SK-N-MC (cell line): ENCODE data around the gene SLC38A1.
"Not testable (repeated sequence)": the region's sequence is repeated elsewhere in the genome, so short reads cannot be mapped to it uniquely, and the experiment has no call there.

Experiments used
- DNase-seq: peaks from one replicate; pipeline ENCODE4 v3.0.0-alpha.2; 2011; ENCODE audit warnings: low read depth, low spot score
- H3K27ac ChIP-seq: fragments of 200-600 bp; sonication (generic); 2 replicates; pipeline ENCODE4 v1.5.1; 2016; ENCODE audit warnings: mixed run types
- H3K36me3 ChIP-seq: fragments of 200-600 bp; sonication (generic); 2 replicates; pipeline ENCODE4 v1.6.1; 2017; ENCODE audit warnings: antibody characterized with exemption, low read length, mixed read lengths; ENCODE audit not compliant: insufficient read depth
- H3K4me3 ChIP-seq: fragments of 200-600 bp; sonication (generic); 2 replicates; pipeline ENCODE4 v1.5.1; 2016
- H3K9ac ChIP-seq: fragments of 200-600 bp; sonication (generic); 2 replicates; pipeline ENCODE4 v1.8.0; 2017; ENCODE audit warnings: mixed run types, mixed read lengths; ENCODE audit not compliant: insufficient read length
- H3K9me3 ChIP-seq: fragments of 200-600 bp; sonication (generic); 2 replicates; pipeline ENCODE4 v1.6.1; 2017; ENCODE audit warnings: low read depth, mild to moderate bottlenecking, antibody characterized with exemption, low read length, moderate library complexity, mixed read lengths
- EZH2 ChIP-seq: fragments of 200-600 bp; sonication (generic); IDR thresholded peaks from one replicate; pipeline ENCODE4 v1.6.1; 2017; ENCODE audit warnings: antibody characterized with exemption
- FOXP2 ChIP-seq: optimal IDR thresholded peaks from 2 replicates; pipeline ENCODE3; 2011; ENCODE audit warnings: mild to moderate bottlenecking, moderate library complexity; ENCODE audit not compliant: insufficient read depth; ENCODE audit errors: extremely low read length, control extremely low read depth
- POLR2AphosphoS5 ChIP-seq: IDR thresholded peaks from 2 replicates; pipeline ENCODE4 v1.6.1; 2012; ENCODE audit warnings: mild to moderate bottlenecking, low read depth, low read length, borderline replicate concordance

Gene SLC38A1

DNA sequence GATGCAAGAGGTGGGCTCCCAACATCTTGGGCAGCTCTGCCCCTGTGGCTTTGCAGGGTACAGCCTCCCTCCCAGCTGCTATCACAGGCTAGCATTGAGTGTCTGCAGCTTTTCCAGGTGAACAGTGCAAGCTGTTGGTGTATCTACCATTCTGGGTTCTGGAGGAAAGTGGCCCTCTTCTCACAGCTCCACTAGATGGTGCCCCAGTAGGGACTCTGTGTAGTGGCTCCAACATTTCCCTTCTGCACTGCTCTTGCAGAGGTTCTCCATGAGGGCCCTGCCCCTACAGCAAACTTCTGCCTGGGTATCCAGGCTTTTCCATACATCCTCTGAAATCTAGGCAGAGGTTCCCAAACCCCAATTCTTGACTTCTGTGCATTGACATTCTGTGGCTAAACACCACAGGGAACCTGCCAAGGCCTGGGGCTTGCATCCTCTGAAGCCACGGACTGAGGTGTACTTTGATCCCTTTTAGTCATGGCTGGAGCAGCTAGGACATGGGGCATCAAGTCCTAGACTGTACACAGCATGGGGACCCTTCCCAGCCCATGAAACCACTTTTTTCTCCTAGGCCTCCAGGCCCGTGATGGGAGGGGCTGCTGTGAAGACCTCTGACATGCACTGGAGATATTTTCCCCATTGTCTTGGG lies 24.0 kb upstream of the SLC38A1 start:
- Histone ChIP-seq H3K27ac (no peak overlapping the region), H3K9me3 (no peaks in the 10 kb centered on the region), H3K9ac (no peak overlapping the region), H3K36me3 (no peaks in the 10 kb centered on the region), H3K4me3 (no peak overlapping the region)
- no peak for DNase-seq
- TF ChIP-seq POLR2AphosphoS5 (no peak), EZH2 (no peak), FOXP2 (no peak)

DNA sequence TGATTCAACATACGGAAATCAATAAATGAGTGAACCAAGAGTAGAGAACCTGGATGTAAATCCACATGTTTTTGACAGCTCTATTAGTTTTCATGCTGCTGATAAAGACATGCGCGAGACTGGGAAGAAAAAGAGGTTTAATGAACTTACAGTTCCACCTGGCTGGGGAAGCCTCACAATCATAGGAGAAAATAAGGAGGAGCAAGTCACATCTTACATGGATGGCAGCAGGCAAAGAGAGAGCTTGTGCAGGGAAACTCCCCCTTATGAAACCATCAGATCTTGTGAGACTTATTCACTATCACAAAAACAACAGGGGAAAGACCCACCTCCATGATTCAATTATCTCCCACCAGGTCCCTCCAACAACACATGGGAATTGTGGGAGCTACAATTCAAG lies 23.1 kb upstream of the SLC38A1 start:
- DNase-seq, H3K4me3 ChIP-seq, H3K9ac ChIP-seq, H3K27ac ChIP-seq, H3K9me3 ChIP-seq, H3K36me3 ChIP-seq: not testable (repeated sequence)

DNA sequence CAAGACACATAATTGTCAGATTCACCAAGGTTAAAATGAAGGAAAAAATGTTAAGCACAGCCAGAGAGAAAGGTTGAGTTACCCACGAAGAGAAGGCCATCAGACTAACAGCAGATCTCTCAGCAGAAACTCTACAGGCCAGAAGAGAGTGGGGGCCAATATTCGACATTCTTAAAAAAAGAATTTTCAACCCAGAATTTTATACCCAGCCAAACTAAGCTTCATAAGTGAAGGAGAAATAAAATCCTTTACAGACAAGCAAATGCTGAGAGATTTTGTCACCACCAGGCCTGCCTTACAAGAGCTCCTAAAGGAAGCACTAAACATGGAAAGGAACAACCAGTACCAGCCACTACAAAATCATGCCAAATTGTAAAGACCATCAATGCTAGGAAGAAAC lies 16.3 kb upstream of the SLC38A1 start:
- not testable (repeated sequence) for H3K9ac ChIP-seq, H3K36me3 ChIP-seq, H3K4me3 ChIP-seq, H3K9me3 ChIP-seq, DNase-seq, H3K27ac ChIP-seq

DNA sequence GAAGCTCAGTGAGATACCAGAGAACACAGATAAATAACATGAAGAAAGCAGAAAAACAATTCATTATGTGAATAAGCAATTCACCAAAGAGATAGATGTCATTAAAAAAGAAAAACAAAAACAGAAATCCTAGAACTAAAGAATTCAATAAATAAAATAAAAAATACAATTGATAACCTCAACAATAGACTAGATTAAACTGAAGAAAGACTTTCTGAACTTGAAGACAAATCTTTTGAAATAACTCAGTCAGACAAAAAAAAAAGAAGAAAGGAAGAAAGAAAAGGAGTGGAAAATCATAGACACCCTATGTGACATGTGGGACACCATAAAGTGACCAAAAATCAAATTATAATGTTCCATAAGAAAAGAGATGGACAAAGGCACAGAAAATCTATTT lies 14.0 kb upstream of the SLC38A1 start:
- TF ChIP-seq FOXP2 (no peak), EZH2 (no peak), POLR2AphosphoS5 (no peak)
- no peak for DNase-seq
- Histone ChIP-seq H3K36me3 (no peaks in the 10 kb centered on the region), H3K27ac (no peak overlapping the region), H3K4me3 (no peak overlapping the region), H3K9ac (no peak overlapping the region), H3K9me3 (no peaks in the 10 kb centered on the region)

DNA sequence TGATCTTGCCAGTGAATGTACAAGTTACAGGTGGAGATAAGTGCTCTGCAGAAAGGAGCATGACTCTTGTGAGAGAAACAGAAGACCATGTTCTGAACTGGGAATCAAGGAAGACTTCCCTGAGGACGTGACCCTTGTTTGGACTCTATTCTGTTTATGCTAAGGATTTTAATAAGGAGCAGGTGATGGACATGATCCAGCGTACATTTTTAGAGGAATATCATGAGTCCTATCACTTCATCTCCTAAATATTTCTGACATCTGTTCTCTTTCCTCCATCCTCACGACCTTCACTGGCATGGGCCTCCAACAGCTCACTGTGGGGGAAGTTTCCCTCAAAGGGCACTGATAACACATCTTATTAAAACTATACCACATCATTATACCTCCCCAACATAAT lies 7.9 kb upstream of the SLC38A1 start:
- no peak overlapping the region for H3K9ac ChIP-seq
- H3K9me3 ChIP-seq: no peaks in the 10 kb centered on the region
- no peak for DNase-seq
- no peak overlapping the region for H3K4me3 ChIP-seq
- TF ChIP-seq FOXP2: no peak
- TF ChIP-seq POLR2AphosphoS5: no peak
- TF ChIP-seq EZH2: no peak
- no peaks in the 10 kb centered on the region for H3K36me3 ChIP-seq
- no peak overlapping the region for H3K27ac ChIP-seq

DNA sequence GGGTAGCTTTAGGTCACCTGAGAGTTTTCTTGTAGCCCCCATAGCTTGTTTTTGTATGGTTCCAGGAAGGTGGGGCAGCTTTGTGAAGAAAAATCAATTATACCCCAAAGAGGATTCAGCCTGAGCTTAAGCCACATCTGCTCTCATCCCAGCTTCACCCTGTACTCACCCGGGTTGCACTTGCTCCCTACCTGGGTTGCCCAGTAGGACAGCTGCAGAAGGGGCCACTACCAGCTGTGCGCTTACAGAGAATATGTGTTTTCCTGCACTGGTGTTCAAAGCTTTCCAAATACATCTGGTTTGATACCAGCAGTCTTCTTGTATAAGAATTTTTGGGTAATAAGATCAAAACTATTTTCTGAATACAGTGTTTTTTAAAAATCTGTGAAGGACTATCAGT lies 3.0 kb upstream of the SLC38A1 start:
- no peak overlapping the region for H3K4me3 ChIP-seq
- H3K27ac ChIP-seq: no peak overlapping the region
- H3K9ac ChIP-seq: no peak overlapping the region
- H3K36me3 ChIP-seq: no peaks in the 10 kb centered on the region
- no peaks in the 10 kb centered on the region for H3K9me3 ChIP-seq
- TF ChIP-seq FOXP2: no peak
- TF ChIP-seq POLR2AphosphoS5: no peak
- TF ChIP-seq EZH2: no peak
- no peak for DNase-seq

DNA sequence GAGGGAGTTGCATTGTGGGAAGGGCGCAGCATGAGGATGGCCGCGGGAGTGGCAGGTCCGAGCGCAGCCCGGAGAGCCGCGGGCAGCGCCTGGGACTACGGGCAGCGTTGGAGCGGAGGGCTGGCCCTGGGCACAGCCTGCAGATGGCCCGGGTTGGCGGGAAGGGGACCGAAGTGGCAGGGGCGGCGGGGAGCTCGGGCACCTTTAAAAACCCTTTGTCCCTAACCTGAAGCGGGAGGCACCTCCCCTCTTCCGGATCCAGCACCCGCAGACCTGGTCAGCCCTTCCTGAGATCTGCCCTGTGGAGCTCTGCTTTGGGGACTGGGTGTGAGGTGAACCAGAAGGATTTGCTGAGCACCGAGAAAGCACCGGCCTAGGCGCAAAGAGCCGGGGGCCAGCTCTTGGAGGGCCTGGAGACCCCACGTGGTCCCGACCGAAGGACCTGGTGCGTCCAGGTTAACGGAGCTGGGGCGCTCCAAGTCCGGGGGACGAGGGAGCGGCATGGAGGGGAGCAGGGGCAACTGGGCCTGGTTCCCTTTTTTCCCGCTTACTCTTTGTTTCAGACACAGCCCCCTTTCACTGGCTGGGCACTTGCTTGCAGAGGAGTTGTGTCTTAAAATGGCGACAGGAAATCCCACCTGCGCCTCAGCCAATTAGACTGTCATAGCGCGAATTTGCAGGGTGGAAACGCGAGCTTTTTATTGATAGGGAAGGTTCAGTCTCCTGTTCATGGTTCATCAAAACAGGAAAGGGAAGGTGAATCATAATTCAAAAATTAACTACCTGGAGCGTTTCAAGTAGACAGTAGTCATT lies 792 bp upstream of the SLC38A1 start:
- no peak for DNase-seq
- Histone ChIP-seq H3K36me3 (peaks cover 4% of the 10 kb centered on the region; the same call in 1 of the 2 replicates), H3K4me3 (peak overlapping the region; percentile 91), H3K9ac (peak overlapping the region; percentile 96), H3K9me3 (no peaks in the 10 kb centered on the region), H3K27ac (no peak overlapping the region)
- TF ChIP-seq EZH2: no peak
- no peak for TF ChIP-seq POLR2AphosphoS5
- no peak for TF ChIP-seq FOXP2

DNA sequence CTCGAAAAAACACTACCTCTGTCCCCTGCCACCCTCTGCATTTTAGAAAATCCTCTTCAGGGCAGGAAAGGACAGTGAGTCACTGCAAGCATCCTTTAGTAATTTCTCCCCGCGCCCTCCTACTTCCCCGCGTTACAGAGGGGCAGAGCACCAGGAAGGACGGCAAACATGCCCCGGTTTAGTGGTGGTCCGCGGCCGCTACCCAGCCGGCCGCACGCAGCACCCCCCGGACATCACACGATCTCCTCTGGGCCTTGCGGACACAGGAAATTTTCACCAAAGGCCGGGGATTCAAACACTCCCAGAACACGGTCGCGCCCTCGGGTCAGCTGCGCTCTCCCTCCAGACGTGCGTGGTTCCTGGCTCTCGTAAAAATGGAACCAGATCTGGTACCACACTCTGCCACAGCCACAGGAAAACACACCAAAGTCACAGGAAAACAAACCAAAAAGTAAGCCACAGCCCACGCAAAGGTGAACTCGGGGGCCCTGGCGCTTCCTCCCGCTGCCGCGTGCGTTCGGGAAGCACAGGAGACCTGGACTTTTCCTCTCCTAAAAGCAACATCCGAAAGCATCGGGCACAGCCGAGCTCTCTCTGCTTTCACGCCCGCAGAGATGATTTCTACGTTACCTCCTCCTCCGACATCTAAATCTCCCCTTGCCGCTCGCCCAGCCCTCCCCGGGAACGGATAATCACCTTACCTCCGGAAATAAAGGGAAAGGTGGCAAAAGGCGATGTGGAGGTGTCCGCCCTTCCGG lies 839 bp downstream of the SLC38A1 start:
- no peak for DNase-seq
- TF ChIP-seq POLR2AphosphoS5: no peak
- TF ChIP-seq EZH2: no peak
- TF ChIP-seq FOXP2: no peak
- Histone ChIP-seq H3K36me3 (peaks cover 4% of the 10 kb centered on the region; the same call in 1 of the 2 replicates), H3K4me3 (peak overlapping the region; percentile 91), H3K27ac (peak overlapping the region; percentile 75), H3K9ac (peak overlapping the region; percentile 96), H3K9me3 (no peaks in the 10 kb centered on the region)

DNA sequence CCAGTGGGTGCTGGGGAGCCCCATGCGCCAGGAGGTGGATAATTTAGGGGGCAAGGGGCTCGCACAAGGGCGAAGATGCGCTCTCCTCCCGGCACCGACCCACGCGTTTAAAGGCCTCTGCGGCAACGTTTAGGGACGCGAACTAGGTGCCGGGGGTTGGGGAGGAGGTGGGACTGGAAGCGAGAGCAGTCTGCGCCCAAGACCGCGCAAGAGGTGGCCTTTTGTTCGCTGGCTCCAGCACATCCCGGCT lies 1.3 kb downstream of the SLC38A1 start:
- H3K36me3 ChIP-seq: peaks cover 5% of the 10 kb centered on the region; the same call in 1 of the 2 replicates
- no peak for TF ChIP-seq EZH2
- TF ChIP-seq FOXP2: no peak
- TF ChIP-seq POLR2AphosphoS5: no peak
- peak overlapping the region; percentile 96 for H3K9ac ChIP-seq
- H3K27ac ChIP-seq: peak overlapping the region; percentile 32; the same call in 1 of the 2 replicates
- no peaks in the 10 kb centered on the region for H3K9me3 ChIP-seq
- H3K4me3 ChIP-seq: peak overlapping the region; percentile 91
- no peak for DNase-seq
